NCI-H1092 (cell line): ENCODE measurements around the gene KIAA1217.
"Not testable (repeated sequence)": the region's sequence is repeated elsewhere in the genome, so short reads cannot be mapped to it uniquely, and the experiment has no call there.

Experiments
- DNase-seq: peaks from one replicate; lab custom pipeline; 2025; lab: John Stamatoyannopoulos, UW

The KIAA1217 gene

DNA sequence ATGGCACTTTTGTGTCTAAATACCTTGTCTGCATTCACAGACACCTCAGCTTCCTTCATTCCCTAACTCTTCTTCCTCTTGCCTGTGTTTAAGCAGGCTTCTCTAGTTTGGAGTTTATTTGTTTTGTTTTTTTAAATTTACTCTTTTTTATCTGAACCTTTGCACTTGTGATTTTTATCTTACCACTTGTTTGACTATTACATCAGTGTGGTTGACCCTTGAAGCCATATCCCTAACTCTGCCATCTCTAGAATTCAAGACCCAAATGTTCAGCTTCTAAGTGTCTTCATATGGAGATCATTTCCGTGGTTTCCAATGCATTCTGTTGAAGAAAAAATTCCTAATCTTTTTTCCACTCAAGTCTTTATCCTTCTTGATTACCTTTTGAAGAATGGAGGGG lies 233.3 kb downstream of the KIAA1217 start:
- DNase-seq: no peak

- not testable (repeated sequence) for DNase-seq
Observed at GRCh38 chr10:24442641-24443174, 233.8 kb downstream of the KIAA1217 start.

DNA sequence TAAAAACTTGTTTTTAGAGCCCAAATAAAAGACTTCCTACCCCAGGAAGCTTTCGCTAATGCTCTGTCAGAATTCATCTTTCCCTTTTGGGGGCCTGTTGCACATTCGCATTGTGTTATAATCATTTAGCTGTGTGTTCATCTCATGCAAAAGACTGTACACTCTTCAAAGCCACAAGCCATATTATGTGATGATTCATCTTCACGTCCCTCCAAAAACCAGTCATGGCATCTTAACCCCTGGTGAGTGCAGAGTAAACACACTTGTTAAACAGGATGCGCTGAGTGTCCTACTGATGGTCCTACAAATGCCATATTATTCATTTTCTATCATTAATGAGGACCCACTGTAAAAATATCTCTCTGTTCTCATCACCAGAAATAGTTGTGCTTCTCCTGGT lies 235.4 kb downstream of the KIAA1217 start:
- DNase-seq: no peak

GRCh38 chr10:24445958-24446357 lies 237.0 kb downstream of the KIAA1217 start:
- not testable (repeated sequence) for DNase-seq

GRCh38 chr10:24446739-24447138 lies 237.8 kb downstream of the KIAA1217 start:
- no peak for DNase-seq

GRCh38 chr10:24448351-24448999 lies 239.5 kb downstream of the KIAA1217 start:
- DNase-seq: no peak

GRCh38 chr10:24449321-24449740 lies 240.4 kb downstream of the KIAA1217 start:
- no peak for DNase-seq

- no peak for DNase-seq
Observed at GRCh38 chr10:24449769-24450310, 240.9 kb downstream of the KIAA1217 start.

DNA sequence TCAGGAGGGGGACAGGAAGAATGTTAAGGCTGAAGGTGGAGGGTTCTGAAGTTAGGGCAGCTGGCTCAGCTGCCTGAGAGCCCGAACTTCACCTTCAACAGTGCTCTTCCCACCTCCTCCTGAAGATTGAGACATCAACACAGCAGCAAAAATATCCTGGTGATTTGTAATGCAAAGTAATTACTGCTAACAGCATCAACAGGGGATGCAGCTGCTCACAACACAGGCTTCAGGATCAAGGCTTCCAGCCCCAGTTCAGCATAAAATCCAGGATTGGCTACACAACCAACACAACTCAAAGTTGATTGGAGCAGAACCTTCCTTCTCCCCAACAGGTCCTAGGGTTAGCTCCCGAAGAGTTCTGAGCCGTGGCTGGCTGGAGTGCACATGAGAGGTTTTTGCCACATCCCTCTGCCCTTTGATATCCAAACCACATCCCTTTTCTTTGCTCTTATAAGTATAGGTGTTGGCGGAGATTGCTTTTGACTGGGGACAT lies 242.4 kb downstream of the KIAA1217 start:
- DNase-seq: no peak

DNA sequence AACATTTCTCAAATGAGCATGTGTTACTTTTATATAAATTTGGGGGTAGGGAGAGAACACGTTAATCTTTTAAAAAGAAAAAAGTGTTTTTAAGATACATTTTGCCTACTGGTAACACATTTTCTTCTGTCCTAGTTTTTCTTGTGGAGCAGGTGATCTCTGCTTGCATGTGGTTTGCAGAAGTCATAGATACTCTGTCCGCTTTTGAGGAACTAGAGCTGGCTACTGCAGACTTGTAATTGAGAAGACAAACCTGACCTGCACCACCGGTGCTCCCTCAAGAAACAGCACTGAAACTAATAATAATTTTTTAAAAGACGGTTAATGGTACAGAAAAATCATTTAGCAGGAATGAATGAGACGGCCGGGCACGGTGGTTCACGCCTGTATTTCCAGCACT lies 243.1 kb downstream of the KIAA1217 start:
- no peak for DNase-seq

DNA sequence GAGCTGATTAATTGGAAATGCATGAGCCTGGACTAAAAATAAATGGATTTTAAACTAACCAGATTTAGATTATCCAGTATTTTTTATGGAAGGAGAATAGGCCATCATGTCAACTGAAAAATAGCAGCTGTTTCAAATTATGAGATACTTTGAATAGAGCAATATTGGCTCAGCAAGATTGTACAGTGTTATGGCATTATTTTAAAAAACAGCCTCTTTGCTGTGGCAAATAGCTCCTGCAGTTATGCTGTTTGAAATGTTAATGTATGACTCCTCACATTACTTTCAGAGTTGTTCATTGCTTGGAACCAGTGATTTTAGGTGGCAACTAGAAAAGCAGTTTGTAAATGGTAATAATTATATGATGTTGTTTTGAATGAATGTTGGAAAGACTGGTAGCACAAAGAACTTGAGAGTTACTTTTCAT lies 244.5 kb downstream of the KIAA1217 start:
- no peak for DNase-seq

DNA sequence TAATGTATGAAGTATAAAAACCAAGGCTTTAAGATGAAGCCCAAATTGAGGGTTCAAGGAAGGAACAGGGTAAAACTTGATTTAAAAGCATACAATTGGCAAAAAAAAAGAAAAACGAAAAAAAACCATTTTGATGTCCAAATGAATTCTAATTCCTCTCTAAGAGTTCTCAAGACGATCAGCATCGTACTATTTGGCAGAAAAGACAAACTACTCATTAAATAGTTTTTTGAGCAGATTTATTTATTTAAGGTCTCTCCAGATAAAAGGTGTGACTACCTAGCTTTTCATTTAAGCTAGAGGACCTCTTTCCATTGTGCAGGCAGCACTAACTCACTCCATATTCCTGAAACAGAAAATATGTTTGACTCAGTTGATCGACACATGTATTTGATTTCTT lies 245.0 kb downstream of the KIAA1217 start:
- DNase-seq: no peak

- DNase-seq: no peak
Observed at GRCh38 chr10:24455447-24455846, 246.5 kb downstream of the KIAA1217 start.

DNA sequence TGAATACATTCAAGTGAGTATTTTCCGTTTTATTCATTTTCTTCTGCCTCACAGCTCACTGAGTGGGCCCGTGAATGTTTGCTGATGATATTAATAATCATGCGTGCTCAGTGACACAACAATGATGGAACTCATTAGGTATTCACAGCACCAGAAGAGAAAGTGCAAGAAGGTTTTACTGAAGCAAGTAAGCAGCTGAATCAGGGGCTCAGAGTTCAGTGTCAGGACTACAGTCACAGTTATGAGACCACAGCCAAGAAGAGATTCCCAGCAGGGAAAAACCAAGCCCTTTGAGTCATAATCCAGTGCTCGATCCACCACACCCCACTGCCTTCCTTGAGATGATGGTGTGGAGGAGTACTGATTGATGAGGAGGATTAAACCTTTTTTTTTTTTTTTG lies 247.4 kb downstream of the KIAA1217 start:
- no peak for DNase-seq

DNA sequence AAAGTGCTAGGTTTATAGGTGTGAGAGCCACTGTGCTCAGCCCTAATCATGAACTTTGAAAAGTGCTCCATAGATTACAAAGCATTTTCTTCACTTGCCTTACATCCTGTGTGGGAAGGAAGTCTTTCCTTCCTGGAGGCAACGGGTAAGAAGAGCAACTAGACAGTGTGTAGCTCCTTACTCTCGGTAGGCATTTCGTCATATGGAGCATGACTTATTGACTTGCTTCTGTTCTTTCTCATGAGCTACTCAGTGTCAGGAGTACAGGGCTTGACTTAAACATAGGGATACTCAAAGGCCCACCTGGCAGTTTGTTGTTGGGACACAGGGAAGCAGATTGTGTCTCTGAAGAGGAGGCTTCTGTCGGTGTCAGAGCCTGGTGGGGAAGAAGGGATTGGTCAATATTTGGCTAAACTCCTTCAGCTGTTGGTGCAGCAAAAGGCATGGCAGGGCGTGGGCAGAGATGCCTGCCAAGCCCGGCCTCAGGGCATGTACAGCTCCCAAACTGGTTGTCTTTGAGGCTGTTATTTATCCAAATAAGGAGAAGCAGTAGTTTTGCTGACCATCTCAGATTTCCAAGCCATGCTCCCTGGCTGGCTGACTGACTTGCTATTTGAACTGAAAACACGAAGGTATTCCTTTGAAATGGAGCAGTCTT lies 248.9 kb downstream of the KIAA1217 start:
- DNase-seq: no peak

DNA sequence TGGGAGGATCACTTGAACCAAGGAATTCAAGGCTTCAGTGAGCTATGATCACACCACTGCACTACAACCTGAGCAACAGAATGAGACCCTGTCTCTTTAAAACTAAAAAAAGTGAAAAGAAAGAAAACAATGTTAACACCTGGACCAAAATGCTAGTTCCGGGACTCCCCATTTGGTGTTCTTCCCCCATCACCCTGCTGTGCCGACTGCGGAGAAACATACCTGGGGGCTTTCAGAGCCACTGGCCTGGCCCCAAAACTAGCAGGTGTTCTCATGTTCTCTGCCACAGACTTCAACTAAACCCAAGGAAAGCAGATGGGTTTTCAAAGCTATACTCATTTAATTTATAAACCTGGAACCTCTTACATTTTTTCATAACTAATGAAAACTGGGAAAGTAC lies 250.9 kb downstream of the KIAA1217 start:
- no peak for DNase-seq

GRCh38 chr10:24462291-24462813 lies 253.4 kb downstream of the KIAA1217 start:
- DNase-seq: no peak

DNA sequence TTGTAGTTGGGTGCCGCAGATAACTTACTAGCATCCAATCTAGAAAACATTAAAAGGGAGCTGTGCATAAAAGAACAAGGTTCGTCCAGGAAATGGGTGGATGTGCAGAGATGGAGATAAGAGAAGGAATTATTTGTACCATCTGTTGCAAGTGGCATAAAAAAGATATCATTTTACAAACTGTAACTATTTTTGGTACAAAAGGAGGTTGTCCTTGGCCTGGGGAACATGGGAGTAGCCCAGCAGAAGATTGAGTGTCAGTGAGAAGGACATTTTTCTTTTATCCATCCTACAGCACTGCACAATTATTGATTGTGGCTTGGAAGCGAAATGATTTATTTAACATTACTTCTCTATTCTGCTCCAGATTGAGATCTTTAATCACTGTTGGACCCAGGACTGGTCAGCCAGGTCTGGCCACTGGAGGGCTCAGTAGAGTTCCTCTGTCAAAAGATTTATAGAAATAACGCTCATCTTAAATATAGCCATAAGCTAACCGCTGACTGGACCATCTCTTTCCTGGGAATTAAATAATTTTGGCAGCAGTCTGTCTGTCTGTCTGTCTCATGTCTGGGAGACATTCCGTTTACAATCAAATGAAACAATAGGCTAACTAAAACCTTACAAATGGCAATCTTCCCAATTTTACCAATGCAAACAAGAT lies 254.1 kb downstream of the KIAA1217 start:
- DNase-seq: no peak

DNA sequence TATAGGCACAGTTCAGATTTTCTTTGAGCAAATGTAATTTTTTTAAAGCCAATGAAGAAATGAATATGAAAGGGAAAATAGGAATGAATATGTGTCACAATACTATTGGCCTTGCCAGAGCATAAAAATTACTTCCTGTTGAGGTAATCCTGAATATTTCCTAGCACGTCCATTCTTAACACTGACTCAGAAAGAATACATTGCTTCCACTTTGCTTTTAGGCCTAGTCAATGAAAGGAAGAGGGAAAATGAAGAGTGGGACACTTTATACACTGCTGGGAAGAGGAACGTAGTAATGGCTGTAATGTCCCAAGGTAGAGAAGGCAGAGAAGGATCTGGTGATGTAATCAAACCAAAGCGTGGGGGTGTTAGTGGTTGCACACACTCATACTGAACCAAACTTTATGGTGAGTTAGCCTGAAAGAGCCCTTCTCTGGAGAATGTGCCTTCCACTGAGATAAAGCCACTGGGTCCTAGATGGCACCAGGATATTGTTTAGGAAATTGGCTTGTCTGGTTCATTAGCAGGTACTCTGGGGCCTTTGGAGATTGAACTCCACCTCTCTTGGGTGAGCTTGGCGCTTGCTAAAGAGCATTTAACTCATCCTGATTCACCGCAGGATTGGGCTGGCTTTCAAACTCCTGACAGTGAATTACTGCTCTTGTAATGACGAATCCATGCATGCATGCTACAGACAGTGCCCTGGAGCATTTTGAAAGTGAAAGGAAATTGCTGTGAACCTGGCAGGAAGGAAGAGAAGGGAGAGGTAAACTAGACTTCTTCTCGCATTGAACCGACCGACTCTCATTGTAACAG lies 254.9 kb downstream of the KIAA1217 start:
- no peak for DNase-seq

DNA sequence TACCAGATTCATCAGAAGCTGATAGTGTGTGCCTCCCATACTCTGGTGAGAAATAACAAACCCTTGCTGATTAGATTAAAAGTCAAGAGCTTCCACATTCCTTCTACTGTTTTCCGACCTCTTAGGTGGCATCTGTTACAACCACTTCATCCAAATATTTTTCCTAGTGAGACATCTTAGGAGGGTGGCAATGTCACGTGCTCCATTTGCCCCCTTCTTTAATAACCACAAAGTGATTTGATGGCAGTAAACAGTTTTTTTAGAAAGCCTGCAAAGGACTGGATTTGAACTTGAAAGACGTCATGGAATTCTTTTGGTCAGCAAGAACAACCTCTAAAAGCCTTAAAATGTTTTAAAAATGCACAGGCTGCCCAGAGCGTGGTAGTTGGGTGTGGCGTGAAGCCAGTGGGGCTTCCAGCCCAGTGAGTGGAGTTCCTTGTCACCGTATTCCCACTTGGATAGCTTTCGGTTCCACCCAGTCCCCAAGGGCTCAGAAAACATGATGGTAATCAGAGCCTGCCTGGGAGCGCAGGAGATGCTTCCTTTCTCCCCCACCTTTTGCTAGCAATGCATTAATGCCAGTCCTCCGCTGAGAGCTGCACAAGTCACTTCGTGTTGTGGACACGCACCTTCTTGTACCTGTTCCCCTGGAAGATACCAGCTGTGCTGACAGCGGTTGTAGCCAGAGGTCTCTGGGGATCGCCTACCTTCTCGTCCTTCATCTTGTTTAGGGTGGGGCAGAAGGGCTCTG lies 256.4 kb downstream of the KIAA1217 start:
- no peak for DNase-seq
